NCI-H526 treated with DMSO at 0.1 percent for 48 hours (cell line): ENCODE results near the gene ADGRL3.

ENCODE experiments used
- DNase-seq: peaks from one replicate; lab custom pipeline; 2025; lab: John Stamatoyannopoulos, UW

ADGRL3 gene

GRCh38 chr4:61426229-61426628 lies 226.1 kb downstream of the ADGRL3 start:
- DNase-seq, result no peak

- DNase-seq, result no peak
These were observed 227.1 kb downstream of the ADGRL3 start for GRCh38 chr4:61427099-61427817.

GRCh38 chr4:61427818-61428495 lies 227.8 kb downstream of the ADGRL3 start:
- no peak for DNase-seq

GRCh38 chr4:61428950-61429349 lies 228.8 kb downstream of the ADGRL3 start:
- DNase-seq, result no peak

- DNase-seq, result no peak
These were observed 231.0 kb downstream of the ADGRL3 start for GRCh38 chr4:61431131-61431530.

- DNase-seq, result no peak
These were observed 237.8 kb downstream of the ADGRL3 start for GRCh38 chr4:61437923-61438322.

- DNase-seq, result no peak
These were observed 240.2 kb downstream of the ADGRL3 start for GRCh38 chr4:61440321-61440720.

GRCh38 chr4:61442936-61443335 lies 242.8 kb downstream of the ADGRL3 start:
- no peak for DNase-seq

- no peak for DNase-seq
These were observed 243.8 kb downstream of the ADGRL3 start for GRCh38 chr4:61443813-61444510.

GRCh38 chr4:61445374-61446063 lies 245.4 kb downstream of the ADGRL3 start:
- DNase-seq, result no peak

GRCh38 chr4:61446941-61447340 lies 246.8 kb downstream of the ADGRL3 start:
- DNase-seq, result no peak

GRCh38 chr4:61447918-61448317 lies 247.8 kb downstream of the ADGRL3 start:
- no peak for DNase-seq

- DNase-seq, result no peak
These were observed 251.8 kb downstream of the ADGRL3 start for GRCh38 chr4:61451935-61452334.

- no peak for DNase-seq
These were observed 261.8 kb downstream of the ADGRL3 start for GRCh38 chr4:61461956-61462355.

GRCh38 chr4:61462451-61463326 lies 262.6 kb downstream of the ADGRL3 start:
- no peak for DNase-seq

- no peak for DNase-seq
These were observed 268.0 kb downstream of the ADGRL3 start for GRCh38 chr4:61468024-61468720.

- DNase-seq, result no peak
These were observed 273.2 kb downstream of the ADGRL3 start for GRCh38 chr4:61473306-61473705.

GRCh38 chr4:61478340-61478739 lies 278.2 kb downstream of the ADGRL3 start:
- DNase-seq, result no peak

GRCh38 chr4:61485056-61485455 lies 284.9 kb downstream of the ADGRL3 start:
- no peak for DNase-seq

GRCh38 chr4:61489927-61490326 lies 289.8 kb downstream of the ADGRL3 start:
- DNase-seq, result no peak

GRCh38 chr4:61493041-61493440 lies 292.9 kb downstream of the ADGRL3 start:
- DNase-seq, result no peak
